HCT116 (cell line): ENCODE results near the gene ALAS1. TPM values are rescaled to one million over a fixed set of nuclear protein-coding genes. Genes with fewer than 3 reads are reported as not detected.

Experiments used
- ATAC-seq: fragments of 200-7000 bp; cut with Tn5 transposase; 2 replicates; pipeline ENCODE4 v1.9.1; 2020; ENCODE audit warnings: mild to moderate bottlenecking, moderate library complexity
- BruUV-seq: library from RNA; stranded (reverse); fragments of 400-500 nt; replicated peaks from 2 replicates; lab custom pipeline; 2021; lab: Mats Ljungman, UMichigan
- CTCF ChIA-PET: fragments of 300-600 bp; sonication (Branson Sonifier 250); formaldehyde crosslinking; loops from one replicate; lab custom pipeline; 2021; ENCODE audit warnings: antibody characterized with exemption; lab: Charles Lee
- POLR2A ChIA-PET: fragments of 300-600, 350-600 bp; sonication (Branson Sonifier 250); formaldehyde crosslinking; loops from one replicate; lab custom pipeline; 2021; ENCODE audit warnings: antibody characterized with exemption; lab: Charles Lee
- RAD21 ChIA-PET, 2 experiments: fragments of 300-600 bp; sonication (Branson Sonifier 250); formaldehyde crosslinking; loops; one replicate each; lab custom pipeline; 2023; ENCODE audit warnings: low total read pairs in 2 of 2; ENCODE audit not compliant: uncharacterized antibody in 2 of 2, unreplicated experiment in 2 of 2, low non-redundant PET in 1 of 2; lab: Charles Lee
- DNase-seq: peaks from one replicate; pipeline ENCODE4 v3.0.0-alpha.2; 2010; ENCODE audit warnings: low read depth, low spot score
- H2AFZ ChIP-seq: fragments of 200-600 bp; shearing (Covaris generic), sonication (generic); 2 replicates; pipeline ENCODE4 v1.6.1; 2017; ENCODE audit warnings: low read depth, mixed run types, mixed read lengths, antibody characterized with exemption, low read length; ENCODE audit not compliant: poor library complexity, severe bottlenecking
- H3K27ac ChIP-seq: 2 replicates; pipeline ENCODE4 v1.5.1; 2012; ENCODE audit warnings: low read depth, low read length
- H3K27me3 ChIP-seq: fragments of 200-600 bp; sonication (generic); 2 replicates; pipeline ENCODE4 v1.6.1; 2016; ENCODE audit warnings: mixed run types, low read length, mixed read lengths; ENCODE audit not compliant: insufficient read depth
- H3K36me3 ChIP-seq, 2 experiments: fragments of 200-500 bp in 1 of 2; fragments of 200-600 bp in 1 of 2; sonication (Bioruptor generic) in 1 of 2; sonication (generic) in 1 of 2; 2 replicates each; pipeline versions ENCODE4 v1.5.1 to v1.6.1; 2014 to 2016; ENCODE audit warnings: low read length in 2 of 2, inconsistent platforms in 1 of 2, mixed read lengths in 1 of 2, mixed run types in 1 of 2; ENCODE audit not compliant: insufficient read depth in 2 of 2, control insufficient read depth in 1 of 2
- H3K4me1 ChIP-seq, 2 experiments: fragments of 200-600 bp in 1 of 2; sonication (generic) in 1 of 2; 2 replicates each; pipeline versions ENCODE4 v1.5.1 to v1.6.1; 2012 to 2017; ENCODE audit warnings: low read length in 2 of 2, inconsistent platforms in 1 of 2, mild to moderate bottlenecking in 1 of 2, mixed read lengths in 1 of 2, mixed run types in 1 of 2, moderate library complexity in 1 of 2; ENCODE audit not compliant: insufficient read depth in 2 of 2, control insufficient read depth in 1 of 2
- H3K4me2 ChIP-seq: fragments of 200-600 bp; sonication (generic); 2 replicates; pipeline ENCODE4 v1.6.1; 2017; ENCODE audit warnings: mixed run types, low read length, mixed read lengths
- H3K4me3 ChIP-seq, 2 experiments: fragments of 200-600 bp in 1 of 2; sonication (generic) in 1 of 2; replicated peaks in 1 of 2; 2 replicates each; pipeline ENCODE4 v1.5.1; 2011 to 2016; ENCODE audit warnings: low read length in 2 of 2, control low read depth in 1 of 2, low read depth in 1 of 2, mild to moderate bottlenecking in 1 of 2, mixed read lengths in 1 of 2, mixed run types in 1 of 2
- H3K79me2 ChIP-seq: fragments of 200-600 bp; sonication (generic); 2 replicates; pipeline ENCODE4 v1.6.1; 2017; ENCODE audit warnings: mild to moderate bottlenecking, mixed run types, low read length, moderate library complexity, mixed read lengths; ENCODE audit not compliant: insufficient read depth
- H3K9ac ChIP-seq: fragments of 200-600 bp; sonication (generic); 2 replicates; pipeline ENCODE4 v1.6.1; 2016; ENCODE audit warnings: low read length, mixed read lengths
- H3K9me2 ChIP-seq: fragments of 200-600 bp; sonication (generic), shearing (Covaris generic); 2 replicates; pipeline ENCODE4 v1.6.1; 2017; ENCODE audit warnings: mixed run types, mild to moderate bottlenecking, moderate library complexity; ENCODE audit not compliant: insufficient read depth
- H3K9me3 ChIP-seq, 2 experiments: fragments of 200-500 bp in 1 of 2; fragments of 200-600 bp in 1 of 2; sonication (Bioruptor generic) in 1 of 2; sonication (generic) in 1 of 2; 2 replicates each; pipeline ENCODE4 v1.6.1; 2014 to 2017; ENCODE audit warnings: low read length in 2 of 2, mixed read lengths in 2 of 2, inconsistent platforms in 1 of 2, low read depth in 1 of 2, mild to moderate bottlenecking in 1 of 2, mixed run types in 1 of 2, moderate library complexity in 1 of 2; ENCODE audit not compliant: control insufficient read depth in 1 of 2, insufficient read depth in 1 of 2
- H4K20me1 ChIP-seq: fragments of 200-600 bp; sonication (generic), shearing (Covaris generic); 2 replicates; pipeline ENCODE4 v1.6.1; 2017; ENCODE audit warnings: mixed run types, mild to moderate bottlenecking, moderate library complexity; ENCODE audit not compliant: insufficient read depth
- EZH2 ChIP-seq: fragments of 200-600 bp; sonication (generic); IDR thresholded peaks from 2 replicates; pipeline ENCODE4 v1.6.1; 2017; ENCODE audit warnings: antibody characterized with exemption, mixed run types
- FOSL1 ChIP-seq: IDR thresholded peaks from 2 replicates; pipeline ENCODE4 v1.6.1; 2012; ENCODE audit warnings: low read depth
- POLR2A ChIP-seq: IDR thresholded peaks from 2 replicates; pipeline ENCODE4 v1.7.0; 2011; ENCODE audit warnings: borderline replicate concordance; ENCODE audit not compliant: insufficient read depth, insufficient read length; ENCODE audit errors: extremely low read depth
- POLR2AphosphoS5 ChIP-seq: IDR thresholded peaks from 2 replicates; pipeline ENCODE4 v1.6.1; 2011; ENCODE audit warnings: mild to moderate bottlenecking, low read depth, low read length, moderate library complexity
- RAD21 ChIP-seq: IDR thresholded peaks from 2 replicates; pipeline ENCODE4 v1.6.1; 2012; ENCODE audit warnings: low read depth, mild to moderate bottlenecking
- SIN3A ChIP-seq: IDR thresholded peaks from 2 replicates; pipeline ENCODE4 v1.6.1; 2012; ENCODE audit warnings: low read depth
- YY1 ChIP-seq: IDR thresholded peaks from 2 replicates; pipeline ENCODE4 v1.6.1; 2011; ENCODE audit warnings: low read length, low read depth, moderate library complexity, mild to moderate bottlenecking; ENCODE audit not compliant: insufficient replicate concordance; ENCODE audit errors: extremely low read depth
- intact Hi-C: fragments of 100-400 bp; cut with micrococcal nuclease; formaldehyde crosslinking; loops from 2 replicates; pipeline ENCODE4 v1.10.0; 2022
- total RNA-seq: library from RNA; stranded (reverse); gene quantifications from one replicate; pipeline ENCODE4 v1.2.1, GENCODE V29; 2021; ENCODE audit not compliant: unreplicated experiment
- TF ChIP-seq, protein P1 (sequence below), 3 experiments: fragments of 200-600 bp in 1 of 3; sonication (generic) in 1 of 3; IDR thresholded peaks in 2 of 3; conservative IDR thresholded peaks in 1 of 3; 2 replicates each; pipeline ENCODE4 v1.5.1; 2012 to 2017; ENCODE audit warnings: low read depth in 2 of 3, low read length in 2 of 3, antibody characterized with exemption in 1 of 3, borderline replicate concordance in 1 of 3, control low read depth in 1 of 3, mild to moderate bottlenecking in 1 of 3, mixed read lengths in 1 of 3, mixed run types in 1 of 3, moderate library complexity in 1 of 3; ENCODE audit not compliant: insufficient read depth in 1 of 3
- TF ChIP-seq, protein P2 (sequence below): IDR thresholded peaks from 2 replicates; pipeline ENCODE4 v1.6.1; 2012; ENCODE audit warnings: low read depth
- TF ChIP-seq, protein P3 (sequence below): IDR thresholded peaks from 2 replicates; pipeline ENCODE4 v1.6.1; 2012

The ALAS1 gene
- total RNA-seq, 1 experiment from 2014 or later, result 74.0 TPM

DNA sequence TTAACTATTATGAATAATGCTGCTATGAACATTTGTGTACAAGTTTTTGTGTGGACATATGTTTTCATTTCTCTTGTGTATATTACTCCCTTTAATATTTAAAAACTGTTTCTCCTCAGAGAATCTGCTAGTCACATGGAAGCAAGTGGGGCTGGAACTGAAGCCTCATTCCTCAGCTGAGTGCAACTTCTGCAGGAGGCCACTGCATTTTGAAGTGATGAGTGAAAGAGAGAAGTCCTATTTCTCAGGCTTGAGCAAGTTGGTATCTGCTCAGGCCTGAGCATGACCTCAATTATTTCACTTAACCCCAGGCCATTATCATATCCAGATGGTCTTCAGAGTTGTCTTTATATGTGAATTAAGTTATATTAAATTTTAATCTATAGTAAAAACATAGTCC lies 15.9 kb downstream of the ALAS1 start:
- H3K27me3 ChIP-seq, result no peaks in the 10 kb centered on the region
- TF ChIP-seq SIN3A (no peak), FOSL1 (no peak), POLR2AphosphoS5 (no peak), POLR2A (no peak), EZH2 (no peak), RAD21 (no peak), YY1 (no peak)
- TF ChIP-seq, protein P1, sequence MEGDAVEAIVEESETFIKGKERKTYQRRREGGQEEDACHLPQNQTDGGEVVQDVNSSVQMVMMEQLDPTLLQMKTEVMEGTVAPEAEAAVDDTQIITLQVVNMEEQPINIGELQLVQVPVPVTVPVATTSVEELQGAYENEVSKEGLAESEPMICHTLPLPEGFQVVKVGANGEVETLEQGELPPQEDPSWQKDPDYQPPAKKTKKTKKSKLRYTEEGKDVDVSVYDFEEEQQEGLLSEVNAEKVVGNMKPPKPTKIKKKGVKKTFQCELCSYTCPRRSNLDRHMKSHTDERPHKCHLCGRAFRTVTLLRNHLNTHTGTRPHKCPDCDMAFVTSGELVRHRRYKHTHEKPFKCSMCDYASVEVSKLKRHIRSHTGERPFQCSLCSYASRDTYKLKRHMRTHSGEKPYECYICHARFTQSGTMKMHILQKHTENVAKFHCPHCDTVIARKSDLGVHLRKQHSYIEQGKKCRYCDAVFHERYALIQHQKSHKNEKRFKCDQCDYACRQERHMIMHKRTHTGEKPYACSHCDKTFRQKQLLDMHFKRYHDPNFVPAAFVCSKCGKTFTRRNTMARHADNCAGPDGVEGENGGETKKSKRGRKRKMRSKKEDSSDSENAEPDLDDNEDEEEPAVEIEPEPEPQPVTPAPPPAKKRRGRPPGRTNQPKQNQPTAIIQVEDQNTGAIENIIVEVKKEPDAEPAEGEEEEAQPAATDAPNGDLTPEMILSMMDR (IDR thresholded peaks at IDR 0.05 in 2 of 3, conservative IDR thresholded peaks at IDR 0.05 in 1 of 3; ENCODE audit: borderline replicate concordance in 1 of 3, insufficient read depth in 1 of 3, low read depth in 2 of 3, low read length in 2 of 3), result no peak
- TF ChIP-seq, protein P2, sequence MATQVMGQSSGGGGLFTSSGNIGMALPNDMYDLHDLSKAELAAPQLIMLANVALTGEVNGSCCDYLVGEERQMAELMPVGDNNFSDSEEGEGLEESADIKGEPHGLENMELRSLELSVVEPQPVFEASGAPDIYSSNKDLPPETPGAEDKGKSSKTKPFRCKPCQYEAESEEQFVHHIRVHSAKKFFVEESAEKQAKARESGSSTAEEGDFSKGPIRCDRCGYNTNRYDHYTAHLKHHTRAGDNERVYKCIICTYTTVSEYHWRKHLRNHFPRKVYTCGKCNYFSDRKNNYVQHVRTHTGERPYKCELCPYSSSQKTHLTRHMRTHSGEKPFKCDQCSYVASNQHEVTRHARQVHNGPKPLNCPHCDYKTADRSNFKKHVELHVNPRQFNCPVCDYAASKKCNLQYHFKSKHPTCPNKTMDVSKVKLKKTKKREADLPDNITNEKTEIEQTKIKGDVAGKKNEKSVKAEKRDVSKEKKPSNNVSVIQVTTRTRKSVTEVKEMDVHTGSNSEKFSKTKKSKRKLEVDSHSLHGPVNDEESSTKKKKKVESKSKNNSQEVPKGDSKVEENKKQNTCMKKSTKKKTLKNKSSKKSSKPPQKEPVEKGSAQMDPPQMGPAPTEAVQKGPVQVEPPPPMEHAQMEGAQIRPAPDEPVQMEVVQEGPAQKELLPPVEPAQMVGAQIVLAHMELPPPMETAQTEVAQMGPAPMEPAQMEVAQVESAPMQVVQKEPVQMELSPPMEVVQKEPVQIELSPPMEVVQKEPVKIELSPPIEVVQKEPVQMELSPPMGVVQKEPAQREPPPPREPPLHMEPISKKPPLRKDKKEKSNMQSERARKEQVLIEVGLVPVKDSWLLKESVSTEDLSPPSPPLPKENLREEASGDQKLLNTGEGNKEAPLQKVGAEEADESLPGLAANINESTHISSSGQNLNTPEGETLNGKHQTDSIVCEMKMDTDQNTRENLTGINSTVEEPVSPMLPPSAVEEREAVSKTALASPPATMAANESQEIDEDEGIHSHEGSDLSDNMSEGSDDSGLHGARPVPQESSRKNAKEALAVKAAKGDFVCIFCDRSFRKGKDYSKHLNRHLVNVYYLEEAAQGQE, result no peak
- TF ChIP-seq, protein P3, sequence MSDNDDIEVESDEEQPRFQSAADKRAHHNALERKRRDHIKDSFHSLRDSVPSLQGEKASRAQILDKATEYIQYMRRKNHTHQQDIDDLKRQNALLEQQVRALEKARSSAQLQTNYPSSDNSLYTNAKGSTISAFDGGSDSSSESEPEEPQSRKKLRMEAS, result no peak
- ChIA-PET RAD21 (no interaction called here), POLR2A (no interaction called here), CTCF (no interaction called here)
- H3K4me3 ChIP-seq, result no peak overlapping the region
- H4K20me1 ChIP-seq, result no peaks in the 10 kb centered on the region
- no peak overlapping the region for H3K9ac ChIP-seq
- H3K36me3 ChIP-seq, result peaks cover 42 to 46% of the 10 kb centered on the region in 2 experiments
- DNase-seq (no peak), ATAC-seq (no peak)
- no TSS peak for BruUV-seq
- no peaks in the 10 kb centered on the region for H3K9me3 ChIP-seq
- H3K9me2 ChIP-seq, result no peaks in the 10 kb centered on the region
- intact Hi-C loops, result no loop called here
- no peak overlapping the region for H3K4me2 ChIP-seq
- H3K4me1 ChIP-seq, result peaks cover 21 to 32% of the 10 kb centered on the region in 2 experiments
- H2AFZ ChIP-seq, result no peak overlapping the region
- H3K27ac ChIP-seq, result no peak overlapping the region
- H3K79me2 ChIP-seq, result no peaks in the 10 kb centered on the region
